GM21723 (cell line): ENCODE results near the gene TAL2.

Source experiments
- ATAC-seq: cut with Tn5 transposase; IDR thresholded peaks from one replicate; pipeline ENCODE4 v1.9.1; 2021; ENCODE audit warnings: mild to moderate bottlenecking, moderate library complexity; ENCODE audit not compliant: unreplicated experiment

The TAL2 gene

DNA sequence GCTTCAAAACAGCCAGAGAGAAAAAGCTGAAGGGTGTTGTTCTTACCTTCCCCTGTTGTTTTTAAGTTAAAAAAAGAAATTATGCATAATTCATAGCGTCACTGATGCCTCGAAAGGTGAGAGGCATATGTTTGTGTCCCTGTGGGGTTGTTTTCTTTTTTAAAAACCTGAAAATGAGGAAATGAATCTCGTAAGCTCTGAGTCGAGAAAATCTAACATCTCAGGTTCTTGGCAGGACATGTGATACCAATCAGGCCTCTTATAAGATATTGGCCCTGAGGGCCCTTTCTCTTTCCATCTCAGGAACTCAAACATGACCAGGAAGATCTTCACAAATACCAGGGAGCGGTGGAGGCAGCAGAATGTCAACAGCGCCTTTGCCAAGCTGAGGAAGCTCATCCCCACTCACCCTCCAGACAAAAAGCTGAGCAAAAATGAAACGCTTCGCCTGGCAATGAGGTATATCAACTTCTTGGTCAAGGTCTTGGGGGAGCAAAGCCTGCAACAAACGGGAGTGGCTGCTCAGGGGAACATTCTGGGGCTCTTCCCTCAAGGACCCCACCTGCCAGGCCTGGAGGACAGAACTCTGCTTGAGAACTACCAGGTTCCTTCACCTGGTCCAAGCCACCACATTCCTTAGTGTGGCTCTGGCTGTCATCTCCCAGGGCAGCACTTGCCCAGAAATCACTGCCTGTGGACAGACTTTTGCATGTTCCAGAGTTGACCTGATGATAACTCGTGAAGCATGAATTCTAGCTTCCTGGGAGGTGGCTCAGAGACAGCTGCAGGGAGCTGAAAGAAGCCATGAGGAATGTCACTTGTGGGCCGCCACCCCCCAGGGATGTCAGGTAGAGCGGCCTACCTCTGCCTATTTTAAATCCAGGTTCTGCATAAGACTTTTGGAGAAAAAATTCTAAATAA, at the start of gene TAL2:
TAL2 (plus strand) TSS at position 274 of the 921 bp plus-strand sequence; CDS start at position 314, 40 bp downstream.
- peak; percentile 89 for ATAC-seq

DNA sequence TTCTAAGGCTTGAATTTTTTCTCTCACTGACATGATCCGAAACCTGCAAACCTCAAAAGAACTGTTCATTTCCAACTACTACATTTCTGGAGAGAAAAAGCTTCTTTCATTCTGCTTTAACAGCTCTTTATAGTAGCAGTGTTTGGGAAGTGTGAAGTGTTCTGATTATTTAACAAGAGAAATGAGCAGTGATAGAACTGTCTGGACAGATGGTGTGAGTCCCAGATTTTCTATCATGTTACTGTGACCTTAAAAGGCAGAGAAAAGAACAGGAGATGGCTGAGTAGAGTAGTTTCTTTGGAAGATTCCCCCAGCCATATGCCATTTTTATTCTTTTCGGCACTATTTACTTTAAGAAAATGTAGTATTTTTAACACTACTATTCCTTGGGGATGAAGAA, 41.3 kb upstream of the TAL2 start:
- ATAC-seq, result no peak

DNA sequence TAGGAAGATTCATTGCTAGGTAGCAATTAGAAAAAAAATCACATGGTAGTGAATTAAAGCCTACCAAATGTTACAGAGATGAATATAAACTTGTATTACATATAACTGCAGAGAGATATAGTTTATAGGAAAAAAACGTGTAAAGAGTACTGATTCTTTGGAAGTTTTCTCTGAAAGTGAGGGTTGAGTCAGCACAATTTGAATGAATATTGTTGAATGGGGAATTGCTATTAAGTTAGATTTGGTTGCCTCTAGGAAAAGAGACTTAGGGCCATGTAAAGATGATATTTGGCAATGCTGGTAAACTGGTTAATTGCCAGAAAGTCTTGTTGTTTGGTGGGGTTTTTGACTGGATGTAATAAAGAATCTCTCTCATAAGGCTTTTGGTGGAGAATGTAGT, 37.2 kb upstream of the TAL2 start:
- no peak for ATAC-seq

GRCh38 chr9:105632807-105633206, 29.4 kb upstream of the TAL2 start:
- ATAC-seq, result no peak

DNA sequence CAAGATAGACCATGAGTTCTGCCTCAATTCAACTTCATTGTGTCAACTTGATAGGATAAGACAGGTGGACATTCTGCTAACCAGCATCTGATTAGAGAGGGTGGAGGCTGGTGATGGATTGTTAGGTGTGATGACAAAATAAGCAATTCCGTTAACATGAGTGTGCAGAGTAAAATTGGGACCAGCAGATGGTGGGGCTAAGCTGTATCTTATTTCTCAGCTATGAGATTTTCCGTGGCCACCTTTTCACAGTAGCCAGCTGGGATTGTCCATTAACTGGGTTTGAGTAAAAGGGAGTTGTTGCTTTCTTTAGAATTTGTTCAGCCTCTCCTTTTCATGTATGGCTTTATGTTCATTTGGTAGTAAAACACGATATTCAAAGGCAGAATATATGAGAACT, 28.8 kb upstream of the TAL2 start:
- ATAC-seq, result no peak

GRCh38 chr9:105636331-105636730, 25.9 kb upstream of the TAL2 start:
- ATAC-seq, result no peak

DNA sequence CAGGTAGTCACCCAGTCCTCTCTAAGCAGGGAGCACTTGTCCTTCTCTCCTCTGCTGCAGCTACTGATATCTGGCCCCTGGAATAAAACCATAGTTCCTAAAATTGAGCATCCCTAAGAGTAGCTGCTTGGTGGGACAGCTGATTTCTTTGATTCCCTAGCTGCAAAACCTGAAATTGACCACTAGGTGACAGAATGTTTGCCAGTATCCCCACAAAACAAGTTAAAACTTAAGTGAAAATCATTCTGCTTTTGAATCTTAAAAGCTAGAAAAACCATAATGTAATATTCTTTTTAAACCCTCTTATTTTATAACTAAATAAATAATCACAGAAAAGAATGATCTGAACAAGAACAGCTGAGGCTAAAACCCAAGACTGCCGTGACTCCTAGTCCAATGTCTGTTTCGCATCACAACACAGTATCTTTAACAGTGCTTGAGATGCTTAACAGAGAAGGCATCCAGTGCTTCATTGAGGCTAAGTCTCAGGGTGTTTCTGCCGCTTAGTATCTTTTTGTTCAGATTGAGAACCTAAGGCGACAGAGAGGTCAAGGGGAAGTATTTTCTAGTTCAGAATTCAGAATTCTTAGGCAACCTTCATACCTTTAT, 24.4 kb upstream of the TAL2 start:
- ATAC-seq, result no peak

DNA sequence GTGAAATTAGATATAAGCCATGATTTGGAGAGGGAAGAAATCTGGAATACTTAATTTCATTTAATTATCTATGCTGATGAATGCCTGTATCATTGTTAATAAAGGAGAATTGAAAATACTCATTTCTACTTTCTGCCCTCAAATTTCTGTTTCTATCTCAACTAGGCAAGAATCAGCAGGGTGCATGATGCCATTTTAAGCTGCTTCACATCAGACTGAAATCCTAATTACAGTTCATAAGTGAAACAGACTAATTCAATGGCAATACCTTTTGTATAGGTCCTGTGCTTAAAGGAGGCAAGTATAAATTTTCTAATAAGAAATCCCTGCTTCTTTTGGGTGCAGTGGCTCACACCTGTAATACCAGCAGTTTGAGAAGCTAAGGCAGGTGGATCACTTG, 22.3 kb upstream of the TAL2 start:
- no peak for ATAC-seq

DNA sequence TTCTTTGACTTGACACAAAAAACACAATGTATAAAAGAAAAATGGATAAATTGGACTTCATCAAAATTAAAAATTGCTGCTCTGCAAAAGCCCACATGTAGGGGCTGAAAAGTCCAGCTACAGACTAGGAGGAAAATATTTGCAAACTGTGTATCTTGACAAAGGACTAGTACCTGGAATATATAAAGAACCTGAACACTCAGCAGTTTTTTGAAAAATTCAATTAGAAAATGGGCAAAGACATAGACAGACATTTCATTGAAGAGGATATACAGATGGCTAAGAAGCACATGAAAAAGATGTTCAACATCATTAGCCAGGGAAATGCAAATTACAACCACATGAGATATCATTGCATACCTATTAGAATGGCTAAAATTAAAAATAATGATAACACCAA, 18.5 kb upstream of the TAL2 start:
- no peak for ATAC-seq

DNA sequence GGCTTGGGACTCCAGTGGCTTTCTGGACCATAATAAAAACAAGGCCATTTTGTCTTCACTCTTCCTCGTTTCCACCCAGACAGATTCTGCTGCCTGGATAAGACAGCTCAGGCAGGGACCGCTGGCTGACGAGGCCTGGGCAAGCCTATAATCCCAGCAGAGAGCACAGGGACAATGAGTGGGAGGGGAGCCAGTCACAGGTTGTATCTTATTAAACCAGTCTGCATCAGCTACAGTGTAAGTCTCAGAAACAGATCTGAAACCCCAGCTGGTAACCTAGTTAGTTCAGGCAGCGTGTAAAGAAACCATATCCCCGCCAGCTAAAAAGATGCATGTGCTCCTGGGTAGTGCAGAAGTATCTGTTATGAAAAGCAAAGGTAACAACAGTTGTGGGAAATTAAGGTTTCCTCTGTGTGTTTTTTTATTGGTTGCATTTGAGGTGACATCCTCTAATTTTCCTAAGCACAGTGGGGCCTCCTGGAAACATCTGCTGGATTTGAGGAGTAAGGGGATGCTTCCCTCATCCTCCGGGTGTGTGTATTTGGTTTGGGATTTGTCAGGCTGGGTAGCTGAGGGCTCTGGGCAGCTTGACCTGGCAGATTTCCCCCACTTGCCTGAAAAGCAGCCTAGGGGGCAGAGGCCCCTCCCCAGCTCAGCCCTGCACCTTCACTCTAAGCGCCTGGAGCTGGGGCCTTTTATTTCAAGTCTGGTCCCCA, 15.2 kb upstream of the TAL2 start:
- ATAC-seq, result no peak

- ATAC-seq, result no peak
Measured at GRCh38 chr9:105647595-105648349, 14.5 kb upstream of the TAL2 start.

- ATAC-seq, result no peak
Measured at GRCh38 chr9:105651806-105652205, 10.5 kb upstream of the TAL2 start.

- ATAC-seq, result peak; percentile 75
Measured at GRCh38 chr9:105656131-105656921, 5.9 kb upstream of the TAL2 start.

DNA sequence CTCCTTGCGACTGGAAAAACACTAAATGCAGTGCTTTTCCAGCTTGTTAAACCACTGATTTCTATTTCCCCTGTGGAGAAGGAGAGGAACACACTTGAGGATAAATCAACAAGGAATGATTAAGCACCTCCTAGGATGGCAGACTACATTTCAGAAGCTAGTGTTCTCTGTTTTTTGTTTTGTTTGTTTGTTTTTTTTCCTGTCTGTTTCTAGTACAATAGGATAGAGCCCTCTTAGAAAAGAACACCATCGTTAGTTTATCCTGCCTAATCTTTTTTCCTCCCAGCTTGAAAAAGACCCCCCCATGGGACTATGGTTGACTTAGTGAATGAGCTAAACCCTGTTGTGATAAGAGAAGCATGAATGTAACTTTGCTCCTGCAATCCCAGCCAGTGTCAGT, 3.9 kb upstream of the TAL2 start:
- no peak for ATAC-seq

GRCh38 chr9:105661011-105661410, 1.2 kb upstream of the TAL2 start:
- no peak for ATAC-seq

DNA sequence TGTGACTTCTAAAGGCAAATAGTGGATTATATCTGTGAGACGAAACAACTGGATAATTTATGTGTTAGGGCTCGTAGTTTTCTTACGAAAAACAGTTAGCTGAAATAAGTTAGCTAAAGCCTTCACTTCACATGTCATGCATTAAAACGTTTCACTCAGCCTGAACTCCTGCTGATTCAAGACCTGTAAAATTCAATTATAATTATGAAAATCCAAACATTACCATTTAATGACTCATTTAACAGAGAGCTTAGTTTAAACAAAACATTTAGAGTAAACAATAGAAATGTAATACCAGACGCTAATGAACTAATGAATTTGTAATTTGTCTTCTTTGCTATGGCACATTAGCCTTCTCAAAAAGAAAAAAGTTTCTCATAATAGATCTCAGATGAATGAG, 1.7 kb downstream of the TAL2 start:
- no peak for ATAC-seq

GRCh38 chr9:105667867-105668266, 5.6 kb downstream of the TAL2 start:
- no peak for ATAC-seq

- ATAC-seq, result no peak
Measured at GRCh38 chr9:105670315-105670714, 8.1 kb downstream of the TAL2 start.

DNA sequence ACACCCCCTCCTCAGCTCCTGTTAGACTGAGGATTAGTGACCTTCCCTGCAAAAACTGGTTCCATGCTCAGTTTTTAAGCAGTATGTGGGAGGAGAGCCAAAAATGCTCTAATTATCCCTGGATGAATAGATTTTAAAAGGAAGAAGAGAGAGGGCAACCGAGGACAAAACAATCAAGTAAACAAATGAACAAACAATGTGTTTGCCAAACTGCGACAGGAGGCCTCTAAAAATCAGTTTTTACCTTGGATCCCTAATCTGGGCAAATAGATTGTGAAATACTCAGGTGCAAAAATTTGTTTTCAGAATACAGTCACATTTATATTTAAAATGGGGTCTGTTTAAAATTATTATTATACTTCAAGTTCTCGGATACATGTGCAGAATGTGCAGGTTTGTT, 8.5 kb downstream of the TAL2 start:
- ATAC-seq, result no peak

DNA sequence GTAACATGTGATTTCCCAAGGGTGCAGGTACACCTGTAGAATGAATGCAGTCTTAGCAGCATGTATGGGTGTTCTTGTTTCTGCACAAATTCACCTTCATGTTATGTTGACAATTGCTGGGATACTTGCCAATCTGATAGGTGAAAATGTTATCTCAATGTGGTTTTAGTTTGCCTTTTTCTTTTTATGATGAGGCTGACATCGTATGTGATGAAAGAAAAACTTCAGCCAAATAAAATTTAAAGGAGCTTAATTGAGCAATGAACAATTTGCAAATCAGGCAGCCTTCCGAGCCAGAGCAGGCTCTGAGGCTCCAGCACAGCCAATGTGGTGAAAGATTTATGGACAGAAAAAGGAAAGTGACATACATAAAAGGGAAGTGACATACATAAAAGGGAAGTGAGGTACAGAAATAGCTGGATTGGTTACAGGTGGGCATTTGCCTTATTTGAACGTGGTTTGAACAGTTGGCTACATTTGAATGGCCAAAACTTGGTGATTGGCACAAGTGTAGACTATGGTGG, 10.5 kb downstream of the TAL2 start:
- no peak for ATAC-seq
